IMR-90 (cell line): ENCODE data around the gene MDC1.

Source experiments
- BHLHE40 ChIP-seq: fragments of 150-350 bp; IDR thresholded peaks from 2 replicates; pipeline ENCODE4 v1.6.1; 2016; ENCODE audit warnings: mild to moderate bottlenecking, low read depth, low read length
- CEBPB ChIP-seq: IDR thresholded peaks from 2 replicates; pipeline ENCODE4 v1.6.1; 2012; ENCODE audit warnings: low read depth, low read length, improper control_type of control experiment
- CHD1 ChIP-seq: IDR thresholded peaks from 2 replicates; pipeline ENCODE4 v1.6.1; 2012; ENCODE audit warnings: low read depth, low read length, improper control_type of control experiment
- POLR2A ChIP-seq: IDR thresholded peaks from 2 replicates; pipeline ENCODE4 v1.6.1; 2012; ENCODE audit warnings: mild to moderate bottlenecking, low read depth, low read length
- RAD21 ChIP-seq: IDR thresholded peaks from 2 replicates; pipeline ENCODE4 v1.6.1; 2012; ENCODE audit warnings: low read length, improper control_type of control experiment
- SMC3 ChIP-seq: fragments of 150-350 bp; IDR thresholded peaks from 2 replicates; pipeline ENCODE4 v1.6.1; 2016; ENCODE audit warnings: low read depth, mild to moderate bottlenecking, antibody characterized with exemption, low read length, moderate library complexity
- TF ChIP-seq, protein P1 (sequence below): fragments of 150-350 bp; IDR thresholded peaks from 2 replicates; pipeline ENCODE4 v1.6.1; 2017; ENCODE audit warnings: mild to moderate bottlenecking, antibody characterized with exemption, low read length, low read depth
- TF ChIP-seq, protein P2 (sequence below): conservative IDR thresholded peaks from 2 replicates; pipeline ENCODE4 v1.5.1; 2012; ENCODE audit warnings: mild to moderate bottlenecking, low read depth, low read length, improper control_type of control experiment

- TF ChIP-seq, protein P1, sequence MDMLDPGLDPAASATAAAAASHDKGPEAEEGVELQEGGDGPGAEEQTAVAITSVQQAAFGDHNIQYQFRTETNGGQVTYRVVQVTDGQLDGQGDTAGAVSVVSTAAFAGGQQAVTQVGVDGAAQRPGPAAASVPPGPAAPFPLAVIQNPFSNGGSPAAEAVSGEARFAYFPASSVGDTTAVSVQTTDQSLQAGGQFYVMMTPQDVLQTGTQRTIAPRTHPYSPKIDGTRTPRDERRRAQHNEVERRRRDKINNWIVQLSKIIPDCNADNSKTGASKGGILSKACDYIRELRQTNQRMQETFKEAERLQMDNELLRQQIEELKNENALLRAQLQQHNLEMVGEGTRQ = no peak
- TF ChIP-seq, protein P2, sequence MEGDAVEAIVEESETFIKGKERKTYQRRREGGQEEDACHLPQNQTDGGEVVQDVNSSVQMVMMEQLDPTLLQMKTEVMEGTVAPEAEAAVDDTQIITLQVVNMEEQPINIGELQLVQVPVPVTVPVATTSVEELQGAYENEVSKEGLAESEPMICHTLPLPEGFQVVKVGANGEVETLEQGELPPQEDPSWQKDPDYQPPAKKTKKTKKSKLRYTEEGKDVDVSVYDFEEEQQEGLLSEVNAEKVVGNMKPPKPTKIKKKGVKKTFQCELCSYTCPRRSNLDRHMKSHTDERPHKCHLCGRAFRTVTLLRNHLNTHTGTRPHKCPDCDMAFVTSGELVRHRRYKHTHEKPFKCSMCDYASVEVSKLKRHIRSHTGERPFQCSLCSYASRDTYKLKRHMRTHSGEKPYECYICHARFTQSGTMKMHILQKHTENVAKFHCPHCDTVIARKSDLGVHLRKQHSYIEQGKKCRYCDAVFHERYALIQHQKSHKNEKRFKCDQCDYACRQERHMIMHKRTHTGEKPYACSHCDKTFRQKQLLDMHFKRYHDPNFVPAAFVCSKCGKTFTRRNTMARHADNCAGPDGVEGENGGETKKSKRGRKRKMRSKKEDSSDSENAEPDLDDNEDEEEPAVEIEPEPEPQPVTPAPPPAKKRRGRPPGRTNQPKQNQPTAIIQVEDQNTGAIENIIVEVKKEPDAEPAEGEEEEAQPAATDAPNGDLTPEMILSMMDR = no peak
- TF ChIP-seq POLR2A (no peak), SMC3 (no peak), CHD1 (no peak), BHLHE40 (no peak), CEBPB (no peak), RAD21 (no peak)
These were observed 32.5 kb downstream of the MDC1 start for GRCh38 chr6:30684386-30685156.
